ENCODE measurements around the gene FLT1.

DNA sequence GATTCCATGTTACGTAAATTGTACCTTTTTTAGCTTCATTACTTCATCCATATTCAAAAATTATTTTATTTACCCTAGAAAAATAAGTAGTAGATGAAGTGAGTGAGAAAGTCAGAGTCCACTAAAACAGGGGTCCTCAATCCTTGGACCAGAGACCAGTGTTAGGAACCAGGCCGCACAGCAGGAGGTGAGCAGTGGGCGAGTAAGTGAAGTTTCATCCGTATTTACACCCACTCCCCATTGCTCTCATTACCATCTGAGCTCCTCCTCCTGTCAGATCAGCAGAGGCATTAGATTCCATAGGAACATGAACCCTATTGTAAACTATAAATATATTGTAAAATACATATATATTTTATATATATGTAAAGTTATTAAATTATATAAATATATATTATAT lies 237.6 kb downstream of the FLT1 start:
- TF ChIP-seq, protein P1, sequence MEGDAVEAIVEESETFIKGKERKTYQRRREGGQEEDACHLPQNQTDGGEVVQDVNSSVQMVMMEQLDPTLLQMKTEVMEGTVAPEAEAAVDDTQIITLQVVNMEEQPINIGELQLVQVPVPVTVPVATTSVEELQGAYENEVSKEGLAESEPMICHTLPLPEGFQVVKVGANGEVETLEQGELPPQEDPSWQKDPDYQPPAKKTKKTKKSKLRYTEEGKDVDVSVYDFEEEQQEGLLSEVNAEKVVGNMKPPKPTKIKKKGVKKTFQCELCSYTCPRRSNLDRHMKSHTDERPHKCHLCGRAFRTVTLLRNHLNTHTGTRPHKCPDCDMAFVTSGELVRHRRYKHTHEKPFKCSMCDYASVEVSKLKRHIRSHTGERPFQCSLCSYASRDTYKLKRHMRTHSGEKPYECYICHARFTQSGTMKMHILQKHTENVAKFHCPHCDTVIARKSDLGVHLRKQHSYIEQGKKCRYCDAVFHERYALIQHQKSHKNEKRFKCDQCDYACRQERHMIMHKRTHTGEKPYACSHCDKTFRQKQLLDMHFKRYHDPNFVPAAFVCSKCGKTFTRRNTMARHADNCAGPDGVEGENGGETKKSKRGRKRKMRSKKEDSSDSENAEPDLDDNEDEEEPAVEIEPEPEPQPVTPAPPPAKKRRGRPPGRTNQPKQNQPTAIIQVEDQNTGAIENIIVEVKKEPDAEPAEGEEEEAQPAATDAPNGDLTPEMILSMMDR (IDR thresholded peaks at IDR 0.05), result no peak
- TF ChIP-seq CHD4 (IDR thresholded peaks at IDR 0.05; ENCODE audit: borderline replicate concordance) (no peak), RAD21 (conservative IDR thresholded peaks at IDR 0.05 in 1 of 2, IDR thresholded peaks at IDR 0.05 in 1 of 2) (no peak), KDM1A (IDR thresholded peaks at IDR 0.05; ENCODE audit: low read depth) (no peak), REST (IDR thresholded peaks at IDR 0.05) (no peak), EHMT2 (IDR thresholded peaks at IDR 0.05; ENCODE audit: low read depth) (no peak), POLR2A (IDR thresholded peaks at IDR 0.05; ENCODE audit: low read length) (no peak), SMC3 (IDR thresholded peaks at IDR 0.05) (no peak), EP300 (IDR thresholded peaks at IDR 0.05) (no peak), JUN (IDR thresholded peaks at IDR 0.05) (no peak)

Data from A549 (cell line).